MG63 (cell line): ENCODE data around the gene ZNF467. TPM values are rescaled to one million over a fixed set of nuclear protein-coding genes. Genes with fewer than 3 reads are reported as not detected.

Experiments
- DNase-seq: peaks from one replicate; pipeline ENCODE4 v3.0.0-alpha.2; 2020
- H3K27me3 ChIP-seq: fragments of 250-450 bp; sonication (Bioruptor Pico); 2 replicates; pipeline ENCODE4 v1.5.1; 2020; ENCODE audit warnings: mild to moderate bottlenecking, moderate library complexity
- H3K36me3 ChIP-seq: fragments of 250-450 bp; sonication (Bioruptor Pico); 2 replicates; pipeline ENCODE4 v1.5.1; 2020; ENCODE audit warnings: mild to moderate bottlenecking, moderate library complexity
- H3K4me3 ChIP-seq: fragments of 250-450 bp; sonication (Bioruptor Pico); 2 replicates; pipeline ENCODE4 v1.5.1; 2020; ENCODE audit warnings: mild to moderate bottlenecking, moderate library complexity
- H3K9me3 ChIP-seq: fragments of 250-450 bp; sonication (Bioruptor Pico); 2 replicates; pipeline ENCODE4 v1.5.1; 2020; ENCODE audit warnings: mild to moderate bottlenecking, moderate library complexity
- total RNA-seq: library from RNA; depleted of rRNA; stranded (reverse); fragments of >200 nt; shearing (Covaris generic); gene quantifications from 2 replicates; pipeline ENCODE4 v1.2.3, GENCODE V29; 2014; ENCODE audit warnings: low replicate concordance

ZNF467 gene
- total RNA-seq, 1 experiment from 2014 or later = not detected

- H3K9me3 ChIP-seq = no peaks in the 10 kb centered on the region
- no peak overlapping the region for H3K4me3 ChIP-seq
- DNase-seq = no peak
- no peaks in the 10 kb centered on the region for H3K27me3 ChIP-seq
- H3K36me3 ChIP-seq = no peaks in the 10 kb centered on the region
Measured at GRCh38 chr7:149780636-149781419, 7.4 kb upstream of the ZNF467 start.

GRCh38 chr7:149780056-149780455 is 6.7 kb upstream of the ZNF467 start:
- Histone ChIP-seq H3K9me3 (no peaks in the 10 kb centered on the region), H3K4me3 (no peak overlapping the region)

GRCh38 chr7:149779502-149779805 is 6.1 kb upstream of the ZNF467 start:
- no peak overlapping the region for H3K4me3 ChIP-seq
- H3K27me3 ChIP-seq = no peaks in the 10 kb centered on the region
- H3K36me3 ChIP-seq = no peaks in the 10 kb centered on the region
- H3K9me3 ChIP-seq = no peaks in the 10 kb centered on the region
- DNase-seq = no peak

More at GRCh38 chr7:149780056-149780455, 6.7 kb upstream of the ZNF467 start:
- H3K27me3 ChIP-seq = no peaks in the 10 kb centered on the region
- no peak for DNase-seq
- no peaks in the 10 kb centered on the region for H3K36me3 ChIP-seq

- DNase-seq = no peak
- Histone ChIP-seq H3K36me3 (no peaks in the 10 kb centered on the region), H3K27me3 (no peaks in the 10 kb centered on the region), H3K4me3 (no peak overlapping the region), H3K9me3 (no peaks in the 10 kb centered on the region)
Measured at GRCh38 chr7:149778696-149779501, 5.5 kb upstream of the ZNF467 start.

- DNase-seq = no peak
- Histone ChIP-seq H3K4me3 (no peak overlapping the region), H3K9me3 (no peaks in the 10 kb centered on the region), H3K27me3 (no peaks in the 10 kb centered on the region), H3K36me3 (no peaks in the 10 kb centered on the region)
Measured at GRCh38 chr7:149778327-149778637, 4.9 kb upstream of the ZNF467 start.

GRCh38 chr7:149777551-149778326 is 4.4 kb upstream of the ZNF467 start:
- DNase-seq = no peak
- Histone ChIP-seq H3K36me3 (no peaks in the 10 kb centered on the region), H3K9me3 (no peaks in the 10 kb centered on the region), H3K4me3 (no peak overlapping the region), H3K27me3 (no peaks in the 10 kb centered on the region)

- no peak for DNase-seq
- Histone ChIP-seq H3K27me3 (no peaks in the 10 kb centered on the region), H3K36me3 (no peaks in the 10 kb centered on the region), H3K9me3 (no peaks in the 10 kb centered on the region), H3K4me3 (no peak overlapping the region)
Measured at GRCh38 chr7:149776848-149777407, 3.5 kb upstream of the ZNF467 start.

GRCh38 chr7:149776289-149776688 is 2.9 kb upstream of the ZNF467 start:
- Histone ChIP-seq H3K4me3 (no peak overlapping the region), H3K27me3 (no peaks in the 10 kb centered on the region), H3K36me3 (no peaks in the 10 kb centered on the region), H3K9me3 (no peaks in the 10 kb centered on the region)
- DNase-seq = no peak

GRCh38 chr7:149775176-149775556 is 1.8 kb upstream of the ZNF467 start:
- Histone ChIP-seq H3K4me3 (no peak overlapping the region), H3K36me3 (no peaks in the 10 kb centered on the region), H3K27me3 (no peaks in the 10 kb centered on the region), H3K9me3 (no peaks in the 10 kb centered on the region)
- no peak for DNase-seq

- H3K4me3 ChIP-seq = no peak overlapping the region
- no peaks in the 10 kb centered on the region for H3K9me3 ChIP-seq
- no peaks in the 10 kb centered on the region for H3K36me3 ChIP-seq
- no peak for DNase-seq
- no peaks in the 10 kb centered on the region for H3K27me3 ChIP-seq
Measured at GRCh38 chr7:149774237-149775175, 1.1 kb upstream of the ZNF467 start.

GRCh38 chr7:149772956-149773434 is 393 bp downstream of the ZNF467 start:
- H3K36me3 ChIP-seq = no peaks in the 10 kb centered on the region
- no peak overlapping the region for H3K4me3 ChIP-seq
- no peaks in the 10 kb centered on the region for H3K9me3 ChIP-seq
- DNase-seq = no peak
- H3K27me3 ChIP-seq = no peaks in the 10 kb centered on the region

- peak overlapping the region; percentile 19; the same call in 1 of the 2 replicates for H3K4me3 ChIP-seq
- H3K36me3 ChIP-seq = no peaks in the 10 kb centered on the region
- DNase-seq = no peak
- H3K9me3 ChIP-seq = no peaks in the 10 kb centered on the region
- H3K27me3 ChIP-seq = no peaks in the 10 kb centered on the region
Measured at GRCh38 chr7:149772241-149772955, 990 bp downstream of the ZNF467 start.

GRCh38 chr7:149771720-149772240 is 1.6 kb downstream of the ZNF467 start:
- DNase-seq = peak; percentile 77
- Histone ChIP-seq H3K36me3 (no peaks in the 10 kb centered on the region), H3K4me3 (peak overlapping the region; percentile 45), H3K27me3 (no peaks in the 10 kb centered on the region), H3K9me3 (no peaks in the 10 kb centered on the region)

- H3K9me3 ChIP-seq = no peaks in the 10 kb centered on the region
- H3K36me3 ChIP-seq = no peaks in the 10 kb centered on the region
- no peak for DNase-seq
- no peaks in the 10 kb centered on the region for H3K27me3 ChIP-seq
- peak overlapping the region; percentile 16; the same call in 1 of the 2 replicates for H3K4me3 ChIP-seq
Measured at GRCh38 chr7:149770728-149771636, 2.4 kb downstream of the ZNF467 start.
